Body of pancreas (tissue), 4 donors: ENCODE results near the gene CALHM5. TPM values are rescaled to one million over a fixed set of nuclear protein-coding genes. Genes with fewer than 3 reads are reported as not detected.

Experiments used
- ATAC-seq: fragments of 150-250 bp; one replicate; pipeline ENCODE4 v1.9.1; 2016
- DNase-seq, 4 donors: peaks; one replicate each; pipeline ENCODE4 v3.0.0-alpha.2; 2019
- H3K27ac ChIP-seq, 4 donors: fragments of 200-600 bp; sonication (generic); 1 replicate in 3 of 4; 2 replicates in 1 of 4; pipeline versions ENCODE4 v1.5.1 to v1.6.1; 2016 to 2019; ENCODE audit warnings: mild to moderate bottlenecking in 1 of 4, mixed read lengths in 1 of 4, moderate library complexity in 1 of 4
- H3K27me3 ChIP-seq, 2 donors: fragments of 200-600 bp; sonication (generic); one replicate each; pipeline ENCODE4 v1.6.0; 2016; ENCODE audit warnings: mild to moderate bottlenecking in 1 of 2
- H3K36me3 ChIP-seq, 2 donors: fragments of 200-600 bp; sonication (generic); replicated peaks in 1 of 2; 2 replicates each; pipeline ENCODE4 v1.5.1; 2016; ENCODE audit warnings: low read depth in 2 of 2; ENCODE audit not compliant: insufficient read depth in 1 of 2
- H3K4me1 ChIP-seq: fragments of 200-600 bp; sonication (generic); one replicate; pipeline ENCODE4 v1.6.0; 2016
- H3K4me3 ChIP-seq, 2 donors: fragments of 200-600 bp; sonication (generic); 1 replicate in 1 of 2; 2 replicates in 1 of 2; pipeline ENCODE4 v1.5.1; 2016 to 2019
- H3K9me3 ChIP-seq, 3 donors: fragments of 200-600 bp; sonication (generic); 1 replicate in 2 of 3; 2 replicates in 1 of 3; pipeline ENCODE4 v1.5.1; 2016
- POLR2A ChIP-seq, 3 donors: fragments of 450-650 bp; IDR thresholded peaks; one replicate each; pipeline ENCODE4 v1.6.1; 2016; ENCODE audit warnings: antibody characterized with exemption in 3 of 3, mild to moderate bottlenecking in 2 of 3
- WGBS, 2 donors: methylation state at CpG; one replicate each; pipeline ENCODE4 v1.1.5; 2017; 5-methylcytosine and 5-hydroxymethylcytosine counted together
- intact Hi-C: fragments of 100-400 bp; cut with DNase I; formaldehyde crosslinking; loops from one replicate; pipeline ENCODE4 v1.15.1; 2023
- total RNA-seq, 2 donors: library from RNA; depleted of rRNA; stranded (reverse); fragments of >200 nt; gene quantifications; one replicate each; pipeline ENCODE4 v1.1.0, GENCODE V29; 2016
- TF ChIP-seq, protein P1 (sequence below), 7 experiments: fragments of 450-650 bp in 4 of 7; fragments of 200-600 bp in 3 of 7; sonication (generic) in 3 of 7; IDR thresholded peaks; one replicate each; pipeline ENCODE4 v1.5.1; 2016 to 2019; ENCODE audit warnings: antibody characterized with exemption in 7 of 7

Gene CALHM5
- total RNA-seq, 2 donors from 2014 or later = 0.33 to 0.52 TPM

DNA sequence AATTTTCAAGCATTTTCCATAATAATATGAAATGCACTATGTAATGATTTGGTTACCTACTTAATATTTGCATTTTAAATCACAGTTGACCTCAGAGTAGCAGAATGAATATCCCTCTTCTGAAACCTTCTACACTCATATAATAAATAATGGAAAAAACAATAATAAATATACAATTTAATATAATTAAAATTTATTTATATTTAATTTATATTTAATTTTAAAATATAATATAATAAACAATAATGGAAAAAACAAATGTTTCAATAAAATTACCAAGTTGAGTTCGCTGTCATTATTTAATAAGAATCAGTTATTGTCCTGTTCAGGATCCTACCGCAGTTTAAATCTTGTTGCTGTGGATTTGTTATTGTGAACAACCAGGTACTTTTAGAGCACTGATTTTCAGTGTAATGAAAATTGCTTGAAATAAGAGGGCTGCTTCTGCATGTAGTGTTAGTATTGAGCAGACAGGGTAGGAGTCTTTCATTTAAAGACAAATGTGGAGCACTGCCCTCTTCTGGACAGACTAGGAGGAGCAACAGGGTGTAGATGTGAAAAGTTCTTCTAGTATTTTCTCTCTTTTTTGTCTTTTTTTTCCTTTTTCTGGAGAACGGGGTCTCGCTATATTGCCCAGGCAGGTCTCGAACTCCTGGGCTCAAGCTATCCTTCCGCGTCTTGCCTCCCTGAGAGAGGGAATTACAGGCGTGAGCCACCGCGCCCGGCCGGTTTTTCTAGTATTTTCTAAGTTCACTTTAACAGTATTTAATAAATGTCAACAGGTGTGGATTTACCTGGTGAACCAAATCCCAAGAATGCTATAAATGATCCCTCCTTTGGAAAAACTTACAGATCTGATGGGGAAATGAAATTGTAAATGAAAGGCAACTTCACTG is 20.5 kb downstream of the CALHM5 start:
- ATAC-seq (peak; percentile 82), DNase-seq (peak; percentile 43 to 69 (median 58))
- H3K27me3 ChIP-seq = peaks cover 0 to 3% of the 10 kb centered on the region in 2 donors
- no peak overlapping the region for H3K27ac ChIP-seq
- no peaks in the 10 kb centered on the region for H3K36me3 ChIP-seq
- no peaks in the 10 kb centered on the region for H3K9me3 ChIP-seq
- TF ChIP-seq, protein P1, sequence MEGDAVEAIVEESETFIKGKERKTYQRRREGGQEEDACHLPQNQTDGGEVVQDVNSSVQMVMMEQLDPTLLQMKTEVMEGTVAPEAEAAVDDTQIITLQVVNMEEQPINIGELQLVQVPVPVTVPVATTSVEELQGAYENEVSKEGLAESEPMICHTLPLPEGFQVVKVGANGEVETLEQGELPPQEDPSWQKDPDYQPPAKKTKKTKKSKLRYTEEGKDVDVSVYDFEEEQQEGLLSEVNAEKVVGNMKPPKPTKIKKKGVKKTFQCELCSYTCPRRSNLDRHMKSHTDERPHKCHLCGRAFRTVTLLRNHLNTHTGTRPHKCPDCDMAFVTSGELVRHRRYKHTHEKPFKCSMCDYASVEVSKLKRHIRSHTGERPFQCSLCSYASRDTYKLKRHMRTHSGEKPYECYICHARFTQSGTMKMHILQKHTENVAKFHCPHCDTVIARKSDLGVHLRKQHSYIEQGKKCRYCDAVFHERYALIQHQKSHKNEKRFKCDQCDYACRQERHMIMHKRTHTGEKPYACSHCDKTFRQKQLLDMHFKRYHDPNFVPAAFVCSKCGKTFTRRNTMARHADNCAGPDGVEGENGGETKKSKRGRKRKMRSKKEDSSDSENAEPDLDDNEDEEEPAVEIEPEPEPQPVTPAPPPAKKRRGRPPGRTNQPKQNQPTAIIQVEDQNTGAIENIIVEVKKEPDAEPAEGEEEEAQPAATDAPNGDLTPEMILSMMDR (IDR thresholded peaks at IDR 0.05) = peak; percentile 50 to 92 (median 70)
- TF ChIP-seq POLR2A (IDR thresholded peaks at IDR 0.05) = no peak
- intact Hi-C loops = no loop called here
- WGBS, 2 donors = 55 to 60% methylated on average over 12 of the region's 12 CpGs
- no peaks in the 10 kb centered on the region for H3K4me1 ChIP-seq
- H3K4me3 ChIP-seq = no peak overlapping the region

DNA sequence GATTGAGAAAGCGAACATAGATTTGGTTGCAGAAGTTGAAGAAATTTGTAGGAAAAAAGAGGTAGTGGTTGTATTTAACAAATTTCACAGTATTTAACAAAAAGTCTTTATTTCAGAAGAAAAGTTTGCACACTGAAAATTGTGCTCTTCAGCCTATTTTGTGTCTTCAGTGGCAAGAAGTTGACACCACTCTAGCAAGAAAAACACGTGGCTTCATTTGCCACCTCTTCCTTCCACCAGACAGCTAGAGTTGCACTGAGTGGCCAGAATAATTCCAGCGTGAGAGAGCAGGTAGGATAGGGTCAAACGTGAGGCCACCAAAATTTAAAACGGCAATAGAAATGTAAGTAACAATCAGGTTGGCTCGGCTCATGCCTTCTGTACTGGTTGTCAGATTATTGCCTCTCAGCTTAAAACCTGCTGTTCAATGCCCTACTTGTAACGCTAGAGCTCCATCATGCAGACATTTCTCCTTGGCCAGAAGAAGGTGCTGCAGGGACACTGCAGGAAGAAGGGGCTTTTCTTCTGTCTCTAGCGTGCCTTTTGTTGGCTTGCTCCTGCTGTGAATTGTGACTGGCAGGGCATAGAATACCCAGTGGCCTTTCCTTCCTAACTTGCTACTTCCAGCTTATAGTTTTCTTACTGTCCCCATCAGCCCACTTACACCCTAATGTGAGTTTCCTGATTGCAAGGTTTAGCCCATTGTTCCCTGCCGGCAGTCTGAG is 22.0 kb downstream of the CALHM5 start:
- no peak overlapping the region for H3K4me3 ChIP-seq
- H3K27me3 ChIP-seq = peaks cover 0 to 3% of the 10 kb centered on the region in 2 donors
- WGBS, 2 donors = 43 to 51% methylated on average over 9 of the region's 9 CpGs
- H3K36me3 ChIP-seq = no peaks in the 10 kb centered on the region
- intact Hi-C loops = no loop called here
- ATAC-seq (no peak), DNase-seq (no peak)
- H3K27ac ChIP-seq = no peak overlapping the region
- no peaks in the 10 kb centered on the region for H3K9me3 ChIP-seq
- H3K4me1 ChIP-seq = no peaks in the 10 kb centered on the region
- TF ChIP-seq, protein P1 (IDR thresholded peaks at IDR 0.05) = no peak
- no peak for TF ChIP-seq POLR2A (IDR thresholded peaks at IDR 0.05)

DNA sequence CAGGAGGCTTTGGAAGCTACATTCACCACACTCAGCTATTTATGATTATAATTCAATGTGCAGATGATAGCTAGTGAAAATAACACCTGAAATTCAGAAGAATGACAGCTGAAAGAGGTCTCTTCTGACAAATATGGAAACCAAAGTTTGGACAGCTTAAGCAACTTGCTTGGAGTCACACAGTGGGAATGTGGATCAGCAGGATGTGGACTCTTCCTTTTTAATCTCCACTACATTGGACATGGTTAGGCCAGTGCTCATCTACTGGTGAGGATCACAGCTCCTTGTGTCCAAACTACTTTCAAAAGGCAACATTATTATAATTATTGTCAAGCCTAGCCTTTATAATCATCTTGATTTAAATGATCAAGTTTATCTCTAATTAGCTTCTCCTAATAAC is 23.7 kb downstream of the CALHM5 start:
- intact Hi-C loops = no loop called here
- TF ChIP-seq, protein P1 (IDR thresholded peaks at IDR 0.05) = no peak
- TF ChIP-seq POLR2A (IDR thresholded peaks at IDR 0.05) = no peak
- no peaks in the 10 kb centered on the region for H3K36me3 ChIP-seq
- no peak overlapping the region for H3K4me3 ChIP-seq
- DNase-seq (no peak), ATAC-seq (no peak)
- H3K9me3 ChIP-seq = no peaks in the 10 kb centered on the region
- peaks cover 0 to 3% of the 10 kb centered on the region in 2 donors for H3K27me3 ChIP-seq
- H3K4me1 ChIP-seq = no peaks in the 10 kb centered on the region
- no peak overlapping the region for H3K27ac ChIP-seq

DNA sequence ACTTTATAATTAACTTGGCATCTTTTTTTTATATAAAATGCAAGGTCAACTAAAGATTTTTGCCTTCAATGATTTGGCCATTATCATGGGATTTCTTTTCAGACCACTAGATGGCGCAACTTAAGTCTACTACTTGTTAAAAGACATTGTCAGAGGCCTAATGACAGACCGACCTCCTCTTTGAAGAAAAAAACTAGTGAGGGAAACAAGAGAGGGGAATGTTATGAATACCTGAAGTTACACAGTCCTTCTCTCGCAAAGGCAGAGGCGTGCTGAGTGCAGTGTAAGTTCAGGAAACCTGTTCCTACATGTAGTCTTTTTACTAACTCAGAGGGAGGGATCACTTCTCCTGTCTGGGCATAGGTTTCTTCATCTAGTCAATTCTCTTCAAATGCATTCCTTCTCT is 24.8 kb downstream of the CALHM5 start:
- peak; percentile 58 for ATAC-seq
- no peak overlapping the region for H3K4me3 ChIP-seq
- intact Hi-C loops = no loop called here

More for the DNA sequence above, 24.8 kb downstream of the CALHM5 start:
- peaks cover 0 to 3% of the 10 kb centered on the region in 2 donors for H3K27me3 ChIP-seq
- H3K36me3 ChIP-seq = no peaks in the 10 kb centered on the region
- no peak overlapping the region for H3K27ac ChIP-seq
- no peaks in the 10 kb centered on the region for H3K9me3 ChIP-seq
- peak in 2 of 4 donors; percentile 23 to 44 for DNase-seq
- WGBS, 2 donors = 3 to 13% methylated on average over 4 of the region's 4 CpGs
- H3K4me1 ChIP-seq = no peaks in the 10 kb centered on the region
- TF ChIP-seq, protein P1 (IDR thresholded peaks at IDR 0.05) = peak in 6 of 7 experiments; percentile 60 to 91 (median 64)
- TF ChIP-seq POLR2A (IDR thresholded peaks at IDR 0.05) = no peak
